Suppressor macrophage treated with lipopolysaccharide for 1 hour (primary cell): Measurements from ENCODE around the gene CHDH.

Experiments used
- DNase-seq, 3 donors: peaks; one replicate each; pipeline ENCODE4 v3.0.0-alpha.2; 2020 to 2022

CHDH gene, protein sequence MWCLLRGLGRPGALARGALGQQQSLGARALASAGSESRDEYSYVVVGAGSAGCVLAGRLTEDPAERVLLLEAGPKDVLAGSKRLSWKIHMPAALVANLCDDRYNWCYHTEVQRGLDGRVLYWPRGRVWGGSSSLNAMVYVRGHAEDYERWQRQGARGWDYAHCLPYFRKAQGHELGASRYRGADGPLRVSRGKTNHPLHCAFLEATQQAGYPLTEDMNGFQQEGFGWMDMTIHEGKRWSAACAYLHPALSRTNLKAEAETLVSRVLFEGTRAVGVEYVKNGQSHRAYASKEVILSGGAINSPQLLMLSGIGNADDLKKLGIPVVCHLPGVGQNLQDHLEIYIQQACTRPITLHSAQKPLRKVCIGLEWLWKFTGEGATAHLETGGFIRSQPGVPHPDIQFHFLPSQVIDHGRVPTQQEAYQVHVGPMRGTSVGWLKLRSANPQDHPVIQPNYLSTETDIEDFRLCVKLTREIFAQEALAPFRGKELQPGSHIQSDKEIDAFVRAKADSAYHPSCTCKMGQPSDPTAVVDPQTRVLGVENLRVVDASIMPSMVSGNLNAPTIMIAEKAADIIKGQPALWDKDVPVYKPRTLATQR

DNA sequence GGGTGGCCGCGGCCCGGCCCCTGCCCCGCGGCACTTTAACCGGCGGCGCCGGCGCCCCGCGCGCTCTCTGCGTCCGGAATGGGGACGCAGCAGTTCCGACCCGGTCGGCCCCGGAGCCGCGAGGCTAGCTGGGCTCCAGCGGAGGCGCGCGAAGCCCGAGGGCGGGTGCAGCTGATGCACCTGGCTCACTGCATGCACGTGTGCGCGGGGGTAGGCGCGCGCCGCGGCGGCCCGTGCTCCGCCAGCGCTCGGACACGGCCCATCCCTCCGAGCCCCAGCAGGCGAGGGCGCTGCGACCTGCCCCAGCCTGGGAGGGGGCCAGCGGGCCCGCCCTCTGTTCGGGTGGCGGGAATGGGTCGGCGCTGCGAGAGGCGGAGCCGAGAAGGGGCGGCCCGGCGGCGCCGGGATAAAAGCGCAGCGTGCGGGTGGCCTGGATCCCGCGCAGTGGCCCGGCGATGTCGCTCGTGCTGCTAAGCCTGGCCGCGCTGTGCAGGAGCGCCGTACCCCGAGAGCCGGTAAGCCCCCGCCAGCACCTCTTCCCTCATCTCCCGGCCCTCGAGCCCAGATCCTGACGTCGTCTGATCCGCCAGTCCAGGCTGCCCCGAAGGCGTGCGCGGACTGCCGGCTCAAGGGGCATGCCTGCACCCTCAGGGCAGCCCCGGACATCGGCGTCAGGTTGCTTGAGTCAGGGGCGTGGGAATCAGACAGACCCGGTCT lies at the start of gene CHDH, which contains the start of gene IL17RB:
CHDH (minus strand) TSS at position 286 of the 717 bp plus-strand sequence. CDS start 22,411 bp downstream, outside the sequence.
IL17RB (plus strand) TSS at position 435 of the 717 bp plus-strand sequence; CDS start at position 456, 21 bp downstream.
- peak in 2 of 3 donors; percentile 22 to 48 for DNase-seq

DNA sequence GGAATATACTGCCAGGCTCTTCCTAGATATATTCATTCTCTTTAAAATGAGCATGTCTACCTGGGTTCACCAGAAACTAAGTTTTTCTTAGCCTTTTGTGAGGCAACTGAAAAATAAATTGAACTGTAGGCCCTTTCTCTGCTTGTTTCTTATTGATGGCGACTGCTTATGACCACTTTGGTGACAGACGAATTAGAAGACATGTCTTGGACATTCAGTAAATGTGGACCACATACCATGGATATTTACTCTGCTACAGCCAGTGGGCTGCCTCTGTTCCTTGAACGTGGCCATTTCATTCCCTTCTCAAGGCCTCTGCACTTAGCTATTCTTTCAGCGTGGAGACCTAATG lies 46.0 kb upstream of the CHDH start:
- DNase-seq, result no peak

DNA sequence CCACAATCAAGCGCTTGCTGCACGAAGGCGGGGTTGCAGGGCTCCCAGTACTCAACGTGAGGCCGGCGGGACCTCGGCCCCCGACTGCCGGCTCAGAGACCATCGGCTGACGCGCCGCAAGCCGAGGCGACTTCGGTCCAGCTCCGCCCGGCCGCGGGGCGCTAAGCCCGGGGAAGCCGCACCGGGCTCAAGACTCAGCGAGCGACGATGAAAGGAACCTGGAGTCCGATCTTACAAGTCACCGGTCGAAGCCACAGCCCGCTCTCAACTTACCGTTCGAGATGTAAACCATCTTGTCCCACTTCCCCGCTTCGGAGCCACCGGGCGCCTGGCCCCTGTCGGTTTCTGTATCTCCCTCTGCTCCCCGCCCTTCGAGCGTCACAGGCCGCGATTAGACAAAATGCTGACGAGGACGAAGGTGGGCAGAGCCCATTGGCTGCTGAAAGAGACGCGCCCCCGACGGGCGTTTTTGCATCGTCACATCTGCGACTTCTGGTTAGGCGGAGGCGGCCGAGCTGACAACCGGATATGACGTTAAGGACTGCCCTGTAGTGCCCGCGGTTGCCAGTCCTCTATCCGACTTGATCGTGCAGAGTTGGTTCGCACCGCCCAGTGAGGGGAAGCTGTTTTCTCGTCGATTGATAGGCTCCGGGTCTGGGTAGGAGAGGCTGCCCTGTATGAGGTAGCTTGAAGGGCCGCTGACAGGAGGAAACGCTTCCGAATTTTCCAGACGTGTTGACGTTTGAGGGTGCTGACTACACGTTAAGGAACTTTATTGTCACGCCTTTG lies 45.5 kb upstream of the CHDH start, which contains the start of gene SELENOK:
SELENOK (minus strand) TSS at position 363 of the 789 bp plus-strand sequence.
- DNase-seq, result peak; percentile 99 to 100 (median 100)

DNA sequence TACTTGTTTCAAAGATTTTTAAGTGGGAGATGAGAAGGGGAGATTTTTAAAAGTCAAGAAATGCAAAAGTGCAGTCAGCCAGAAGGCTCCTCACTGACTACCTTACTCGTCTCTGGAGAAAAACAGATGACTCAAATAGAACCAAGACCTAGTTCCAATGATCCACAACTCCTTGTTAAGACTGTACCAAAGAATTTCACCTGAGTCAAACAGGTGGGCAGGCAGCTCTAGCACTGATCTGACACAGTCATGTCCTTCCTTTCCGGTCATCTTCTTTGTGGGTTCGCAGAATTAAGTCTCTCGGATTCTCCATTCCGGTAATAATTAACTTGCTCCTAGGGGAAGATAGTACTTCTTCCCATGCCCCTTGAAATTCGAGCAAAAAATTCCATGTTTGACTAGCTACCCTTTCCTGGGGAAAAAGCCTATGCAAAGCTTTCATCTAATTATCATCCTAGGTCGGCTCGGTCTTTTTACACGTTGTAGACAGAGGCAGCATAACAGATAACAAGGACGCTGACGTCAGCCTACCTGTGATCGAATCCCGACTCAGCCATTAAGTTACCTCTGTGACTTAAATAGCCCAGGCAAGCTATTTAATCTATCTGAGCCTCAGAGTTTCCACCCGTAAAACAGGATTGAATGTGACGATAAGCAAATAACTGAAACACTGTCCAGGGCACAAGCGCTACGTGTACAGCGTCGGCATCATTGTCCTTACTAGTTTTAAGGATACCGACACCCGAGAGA lies 44.7 kb upstream of the CHDH start:
- no peak for DNase-seq

DNA sequence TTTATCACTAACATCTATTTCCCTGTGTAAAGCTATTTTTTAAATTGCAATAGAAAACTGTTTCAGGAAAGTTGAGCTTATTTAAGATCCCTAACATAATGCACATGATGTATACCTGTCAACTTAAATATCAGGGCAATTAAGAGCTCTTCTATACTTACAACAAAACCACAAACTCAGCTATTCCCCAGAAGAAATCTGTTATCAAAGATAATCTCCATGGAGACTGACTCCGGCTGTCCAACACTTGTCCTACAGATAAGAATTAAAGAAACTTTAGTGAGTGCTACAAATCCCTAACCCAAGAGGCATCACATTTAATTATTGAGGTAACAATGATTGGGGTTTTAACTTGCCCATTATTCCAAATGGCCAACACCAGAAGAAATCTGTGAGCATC lies 42.0 kb upstream of the CHDH start:
- DNase-seq, result no peak

DNA sequence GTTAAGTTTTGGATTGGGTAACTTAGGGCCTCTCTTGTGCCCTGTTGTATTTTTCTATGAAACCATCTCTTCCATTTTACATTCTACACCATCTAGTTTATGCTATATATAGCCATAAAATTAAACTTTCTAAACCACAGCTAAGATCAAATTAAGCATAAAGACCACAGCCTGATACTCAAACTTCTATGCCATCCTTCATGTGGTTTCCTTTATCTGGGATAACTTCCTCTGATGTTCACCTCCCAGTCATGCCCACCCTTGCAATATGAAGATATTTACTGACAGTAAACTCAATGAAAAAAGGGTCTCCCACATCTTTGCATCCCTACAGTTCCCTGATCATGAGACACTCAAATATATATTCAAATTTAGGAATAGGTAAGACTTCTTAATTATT lies 41.2 kb upstream of the CHDH start:
- no peak for DNase-seq

DNA sequence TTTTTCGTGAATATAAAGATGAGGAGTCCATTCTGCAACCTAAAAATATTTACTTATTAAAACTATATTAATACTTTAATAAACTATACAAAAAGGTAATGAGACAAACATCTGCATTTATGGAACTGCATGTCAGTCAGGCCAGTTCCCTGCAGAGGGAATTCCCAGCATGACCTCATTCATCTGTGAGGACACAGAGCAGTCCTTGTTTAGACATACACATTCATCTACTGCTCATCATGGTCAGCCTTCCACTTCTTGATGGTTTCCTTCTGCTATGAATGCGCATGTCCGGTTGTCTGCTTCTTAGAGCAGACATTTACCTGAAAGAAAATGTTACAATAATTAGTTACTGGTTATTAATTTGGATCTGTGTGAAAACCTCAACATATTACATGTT lies 39.0 kb upstream of the CHDH start:
- peak; percentile 67 to 83 (median 77) for DNase-seq

DNA sequence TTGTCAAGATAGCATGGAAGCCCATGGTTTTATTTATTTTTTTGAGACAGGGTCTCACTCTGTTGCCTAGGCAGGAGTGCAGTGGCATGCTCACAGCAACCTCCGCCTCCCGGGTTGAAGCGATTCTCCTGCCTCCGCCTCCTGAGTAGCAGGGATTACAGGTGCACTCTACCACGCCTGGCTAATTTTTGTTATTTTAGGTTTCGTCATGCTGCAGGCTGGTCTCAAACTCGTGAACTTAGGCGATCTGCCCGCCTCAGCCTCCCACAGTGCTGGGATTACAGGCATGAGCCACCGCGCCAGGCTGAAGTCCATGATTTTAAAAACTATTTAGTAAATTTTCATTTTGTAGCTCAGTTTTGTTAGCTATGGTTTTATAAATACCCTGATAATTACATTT lies 38.4 kb upstream of the CHDH start:
- DNase-seq, result no peak

DNA sequence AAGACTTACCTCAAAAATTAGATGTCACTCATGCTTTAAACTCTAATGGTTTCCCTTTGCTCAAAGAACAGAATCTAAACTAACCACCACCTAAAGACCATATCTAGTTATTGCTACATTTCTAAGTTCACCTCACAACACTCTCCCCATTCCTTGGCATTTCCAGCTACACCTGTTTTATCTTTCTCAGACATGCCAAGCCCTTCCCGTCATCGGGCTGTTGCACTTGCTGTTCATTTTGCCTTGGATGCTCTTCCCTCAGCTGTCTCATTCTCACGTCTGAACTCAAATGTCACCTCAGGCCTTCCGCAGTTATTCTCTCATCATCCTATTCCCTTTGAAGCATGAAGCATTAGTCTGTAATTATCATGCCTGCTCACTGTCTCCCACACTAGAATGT lies 36.8 kb upstream of the CHDH start:
- no peak for DNase-seq

DNA sequence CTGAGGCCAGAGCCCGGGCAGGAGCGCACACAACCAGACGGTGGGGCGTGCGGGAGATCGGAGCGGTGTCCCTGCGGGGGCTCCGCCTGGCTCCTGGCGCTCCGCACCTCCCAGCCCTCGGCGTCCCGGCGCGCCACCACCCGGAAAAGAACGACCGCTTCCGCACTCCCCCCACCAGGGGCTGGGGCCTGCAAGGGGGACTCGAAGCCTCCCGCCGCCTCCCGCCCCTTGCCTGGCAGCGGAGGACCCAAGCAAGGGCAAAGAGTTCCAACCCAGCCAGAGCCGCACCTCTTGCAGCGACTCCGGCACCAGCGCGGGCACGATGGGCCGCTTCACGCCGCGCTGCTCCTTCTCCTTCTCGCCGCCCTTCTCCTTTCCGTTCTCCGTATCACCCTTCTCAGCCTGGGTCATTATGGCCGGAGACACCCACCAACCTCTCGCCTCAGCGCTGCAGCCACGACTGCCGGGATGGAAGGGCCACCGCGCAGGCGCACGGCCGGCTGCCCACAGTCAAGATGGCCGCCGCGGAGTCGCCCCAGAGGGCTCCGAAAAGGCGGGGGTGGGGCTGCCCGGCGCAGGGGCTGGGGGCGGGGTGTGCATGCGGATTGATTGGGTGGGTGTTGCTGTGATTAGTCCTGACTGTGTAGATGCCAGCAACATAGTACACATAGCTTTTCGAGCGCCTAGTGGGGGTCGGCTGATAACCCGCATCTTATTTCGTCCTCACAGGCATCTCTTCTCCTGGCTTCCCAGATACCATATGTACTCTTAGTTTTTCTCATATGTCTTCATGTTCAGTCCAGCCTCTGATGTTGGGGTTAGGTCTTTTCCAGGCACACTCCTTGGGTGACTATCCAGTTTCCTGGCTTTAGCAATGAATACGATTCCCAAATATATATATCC lies 35.7 kb upstream of the CHDH start, which contains the start of gene ACTR8:
ACTR8 (minus strand) TSS at position 462 of the 903 bp plus-strand sequence; CDS start at position 411, 51 bp downstream.
- DNase-seq, result peak; percentile 88 to 94 (median 91)

DNA sequence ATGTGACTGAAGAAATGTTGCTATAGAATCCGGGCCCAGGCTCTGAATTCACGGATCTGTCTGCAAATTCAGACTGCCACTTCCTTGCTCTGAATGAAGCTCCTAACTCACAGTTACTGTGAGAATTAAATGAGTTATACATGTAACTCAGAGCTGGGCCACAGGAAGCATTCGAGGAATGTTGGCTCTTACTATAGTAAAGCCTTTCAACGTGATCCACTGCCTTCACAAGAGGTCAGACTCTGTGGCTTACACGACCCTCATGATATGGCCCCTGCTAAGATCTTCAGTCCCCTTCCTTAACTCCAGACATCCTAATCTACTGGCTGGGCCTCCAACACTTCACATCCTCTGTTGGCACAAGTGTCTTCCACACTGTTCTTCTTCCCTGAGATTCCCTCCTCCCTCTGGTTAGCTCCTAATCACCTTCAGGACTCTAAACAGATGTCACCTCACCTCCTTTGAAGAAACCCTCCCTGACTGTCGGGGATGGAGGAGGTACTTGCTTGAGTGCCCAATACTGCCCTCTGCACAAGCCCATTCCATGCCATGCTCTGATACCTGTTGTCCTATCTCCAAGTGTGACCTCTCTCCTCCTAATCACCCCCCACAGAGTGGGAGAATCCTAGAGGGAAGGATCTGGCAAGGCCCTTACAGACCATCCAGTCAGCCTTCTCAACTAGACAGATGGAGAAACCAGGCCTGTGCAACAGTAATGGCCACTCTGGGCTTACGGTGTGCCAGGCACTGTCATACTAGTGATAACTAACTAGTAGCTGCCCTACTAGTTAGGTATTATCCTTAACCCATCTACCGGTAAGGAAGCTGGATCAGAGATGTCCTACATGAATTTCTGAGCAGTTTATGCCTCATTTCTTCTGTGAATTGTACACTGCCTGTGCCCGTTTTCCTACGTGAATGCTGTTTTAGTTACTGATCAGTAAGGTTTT lies 34.5 kb upstream of the CHDH start:
- DNase-seq, result no peak

DNA sequence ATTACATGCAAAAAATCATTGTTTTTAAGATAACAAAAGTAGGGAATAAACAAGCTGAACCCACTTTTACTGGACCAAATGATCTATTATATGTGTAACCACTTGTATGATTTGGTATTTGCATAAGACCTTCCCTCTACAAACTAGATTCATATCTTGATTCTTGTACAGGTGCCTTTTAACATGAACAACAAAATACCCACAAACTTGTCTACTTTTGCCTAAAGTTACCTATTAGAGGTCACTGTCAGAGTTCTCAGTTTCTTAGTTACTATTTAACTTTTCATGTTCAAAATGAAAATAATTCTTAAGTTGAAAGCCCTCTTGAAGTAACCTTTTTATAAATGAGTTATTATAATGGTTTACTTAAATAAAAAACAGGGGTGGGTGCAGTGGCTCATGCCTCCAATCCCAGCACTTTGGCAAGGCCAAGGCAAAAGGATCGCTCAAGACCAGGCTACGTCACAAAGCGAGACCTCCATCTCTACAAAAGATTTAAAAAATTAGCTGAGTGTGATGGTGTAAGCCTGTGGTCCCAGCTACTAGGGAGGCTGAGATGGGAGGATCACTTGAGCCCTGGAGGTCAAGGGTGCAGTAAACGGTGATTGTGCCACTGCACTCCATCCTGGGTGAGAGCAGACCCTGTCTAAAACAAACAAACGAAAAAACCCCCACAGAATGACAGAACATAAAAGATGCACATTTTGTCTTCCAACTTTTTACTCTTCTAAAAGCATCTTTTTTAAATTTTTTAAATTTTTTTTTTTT lies 19.7 kb upstream of the CHDH start:
- no peak for DNase-seq

DNA sequence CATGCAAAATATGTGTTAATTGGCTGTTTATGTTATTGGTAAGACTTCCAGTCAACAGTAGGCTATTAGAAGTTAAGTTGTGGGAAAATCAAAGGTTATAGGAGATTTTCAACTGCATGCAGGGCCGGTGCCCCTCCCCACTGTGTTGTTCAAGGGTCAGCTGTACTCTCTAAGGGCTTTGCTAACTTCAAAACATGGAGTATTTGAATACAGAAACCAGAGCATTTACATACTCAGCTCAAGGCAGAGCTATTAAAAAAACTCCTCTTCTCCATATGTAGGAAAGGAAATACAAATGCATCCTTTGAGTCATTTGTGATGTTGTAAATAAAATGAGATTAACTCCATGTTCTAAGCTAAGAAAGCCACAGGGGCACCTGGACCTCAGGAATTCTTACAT lies 16.9 kb upstream of the CHDH start:
- DNase-seq, result no peak

DNA sequence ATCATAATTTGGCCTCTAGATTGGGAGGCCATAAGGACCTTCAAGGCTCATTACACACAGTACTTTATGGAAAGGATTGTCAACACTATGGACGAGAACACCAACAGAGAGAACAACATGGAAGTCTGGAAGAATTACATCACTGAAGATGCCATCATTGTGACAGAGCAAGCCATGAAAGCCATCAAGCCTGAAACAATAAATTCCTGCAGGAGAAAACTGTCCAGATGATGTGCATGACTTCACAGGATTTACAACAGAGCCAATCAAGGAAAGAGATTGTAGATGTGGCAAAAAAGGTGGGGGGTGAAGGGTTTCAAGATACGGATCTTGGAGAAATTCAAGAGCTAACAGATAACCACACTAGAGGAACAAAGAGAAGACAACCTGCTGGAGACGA lies 16.0 kb upstream of the CHDH start:
- DNase-seq, result no peak

DNA sequence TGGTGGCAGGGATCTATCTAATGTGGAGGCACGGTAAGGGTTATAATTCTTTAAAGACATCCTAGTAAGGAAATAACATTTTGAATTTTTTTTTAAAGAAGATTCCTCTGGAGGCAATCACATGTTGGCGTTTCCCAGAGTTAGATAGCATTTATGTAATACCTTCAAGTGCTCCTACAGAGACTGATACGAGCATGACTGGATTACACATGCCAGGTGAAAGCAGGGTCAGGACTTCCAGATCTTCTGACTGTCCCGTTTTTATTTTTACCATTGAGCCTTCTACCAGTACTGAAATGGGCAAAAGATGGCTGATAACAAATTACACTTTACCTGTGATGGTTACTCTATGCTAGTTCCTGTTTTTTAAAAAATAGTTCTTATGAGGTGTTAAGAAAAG lies 14.0 kb upstream of the CHDH start:
- DNase-seq, result no peak

DNA sequence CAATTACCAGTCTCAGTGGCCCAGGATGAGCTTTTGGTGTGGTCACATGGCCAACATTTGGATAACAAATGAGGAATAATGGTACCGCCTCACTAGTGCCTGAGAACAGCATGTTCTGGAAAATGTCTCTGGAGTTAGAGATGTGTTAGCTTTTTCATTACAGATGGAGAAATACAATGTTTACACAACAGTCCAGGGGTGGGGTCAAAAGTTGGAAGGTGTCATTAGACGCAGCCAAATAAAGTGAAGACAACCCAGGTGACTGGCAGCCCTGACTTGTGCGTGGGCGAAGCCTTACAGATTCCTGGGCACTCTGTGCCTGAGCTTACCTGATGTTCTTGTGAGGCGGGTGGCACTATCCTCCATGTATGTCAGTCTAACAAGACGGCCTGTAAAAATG lies 13.0 kb upstream of the CHDH start:
- no peak for DNase-seq

DNA sequence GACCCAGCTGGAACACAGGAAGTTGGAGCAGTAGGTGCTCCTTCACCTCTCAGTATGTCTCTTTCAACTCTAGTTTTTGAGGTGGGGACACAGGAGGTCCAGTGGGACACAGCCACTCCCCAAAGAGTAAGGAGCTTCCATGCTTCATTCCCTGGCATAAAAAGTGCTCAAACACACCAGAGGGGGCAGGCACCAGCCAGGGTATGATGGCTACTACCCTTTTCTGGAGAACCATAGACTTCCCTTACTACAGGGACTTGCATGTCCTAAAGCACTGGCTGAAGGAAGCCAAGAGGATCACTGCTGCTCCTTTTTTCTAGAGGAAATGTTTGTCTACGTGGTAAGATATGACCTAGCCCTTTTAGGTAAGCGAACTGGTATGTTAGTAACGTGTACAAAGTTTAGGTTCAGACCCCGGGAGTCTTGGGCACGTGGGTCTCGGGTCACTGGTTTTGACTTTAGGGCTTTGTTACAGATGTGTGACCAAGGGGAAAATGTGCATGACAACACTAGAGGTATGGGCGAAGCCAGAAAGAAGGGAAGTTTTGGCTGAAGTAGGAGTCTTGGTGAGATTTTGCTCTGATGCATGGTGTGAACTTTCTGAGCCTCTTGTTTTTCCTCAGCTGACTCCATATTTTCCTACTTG lies 12.0 kb upstream of the CHDH start:
- DNase-seq, result no peak

DNA sequence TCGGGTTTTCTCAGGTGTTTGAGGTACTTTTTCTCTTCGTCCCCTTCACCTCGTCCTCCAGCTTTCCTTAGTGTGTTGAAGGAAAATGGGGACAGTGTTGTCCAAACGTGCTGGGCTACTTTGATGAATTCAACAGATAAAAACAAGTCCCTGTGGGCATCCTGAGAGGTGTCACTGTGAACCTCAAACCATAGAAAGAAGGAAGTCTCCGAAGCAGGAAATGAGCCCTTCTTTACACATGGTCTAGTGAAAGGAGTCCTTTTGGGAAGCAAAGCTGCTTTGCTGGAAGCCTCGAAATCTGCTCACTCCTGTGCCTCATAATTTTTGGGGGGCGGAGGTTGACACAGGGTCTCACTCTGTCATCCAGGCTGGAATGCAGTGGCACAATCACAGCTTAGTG lies 10.7 kb upstream of the CHDH start:
- DNase-seq, result no peak
